GM23248 (cell line): Measurements from ENCODE around the gene TRIM37.

Experiments used
- EZH2 ChIP-seq: fragments of 200-600 bp; sonication (generic); IDR thresholded peaks from 2 replicates; pipeline ENCODE4 v1.6.1; 2018; ENCODE audit warnings: antibody characterized with exemption, mild to moderate bottlenecking; ENCODE audit not compliant: insufficient read depth, poor library complexity, severe bottlenecking
- EZH2phosphoT487 ChIP-seq: fragments of 200-600 bp; sonication (generic); IDR thresholded peaks from 2 replicates; pipeline ENCODE4 v1.6.1; 2018; ENCODE audit warnings: antibody characterized with exemption, moderate library complexity, mild to moderate bottlenecking, low read depth; ENCODE audit not compliant: insufficient read depth

- TF ChIP-seq EZH2phosphoT487 (no peak), EZH2 (no peak)
Measured at GRCh38 chr17:58996968-58997367, 109.7 kb downstream of the TRIM37 start.
